Body of pancreas (tissue), 4 donors: ENCODE data around the gene KASH5.

Source experiments
- POLR2A ChIP-seq, 3 donors: fragments of 450-650 bp; IDR thresholded peaks; one replicate each; pipeline ENCODE4 v1.6.1; 2016; ENCODE audit warnings: antibody characterized with exemption in 3 of 3, mild to moderate bottlenecking in 2 of 3
- TF ChIP-seq, protein P1 (sequence below), 7 experiments: fragments of 450-650 bp in 4 of 7; fragments of 200-600 bp in 3 of 7; sonication (generic) in 3 of 7; IDR thresholded peaks; one replicate each; pipeline ENCODE4 v1.5.1; 2016 to 2019; ENCODE audit warnings: antibody characterized with exemption in 7 of 7

- no peak for TF ChIP-seq POLR2A (IDR thresholded peaks at IDR 0.05)
- TF ChIP-seq, protein P1, sequence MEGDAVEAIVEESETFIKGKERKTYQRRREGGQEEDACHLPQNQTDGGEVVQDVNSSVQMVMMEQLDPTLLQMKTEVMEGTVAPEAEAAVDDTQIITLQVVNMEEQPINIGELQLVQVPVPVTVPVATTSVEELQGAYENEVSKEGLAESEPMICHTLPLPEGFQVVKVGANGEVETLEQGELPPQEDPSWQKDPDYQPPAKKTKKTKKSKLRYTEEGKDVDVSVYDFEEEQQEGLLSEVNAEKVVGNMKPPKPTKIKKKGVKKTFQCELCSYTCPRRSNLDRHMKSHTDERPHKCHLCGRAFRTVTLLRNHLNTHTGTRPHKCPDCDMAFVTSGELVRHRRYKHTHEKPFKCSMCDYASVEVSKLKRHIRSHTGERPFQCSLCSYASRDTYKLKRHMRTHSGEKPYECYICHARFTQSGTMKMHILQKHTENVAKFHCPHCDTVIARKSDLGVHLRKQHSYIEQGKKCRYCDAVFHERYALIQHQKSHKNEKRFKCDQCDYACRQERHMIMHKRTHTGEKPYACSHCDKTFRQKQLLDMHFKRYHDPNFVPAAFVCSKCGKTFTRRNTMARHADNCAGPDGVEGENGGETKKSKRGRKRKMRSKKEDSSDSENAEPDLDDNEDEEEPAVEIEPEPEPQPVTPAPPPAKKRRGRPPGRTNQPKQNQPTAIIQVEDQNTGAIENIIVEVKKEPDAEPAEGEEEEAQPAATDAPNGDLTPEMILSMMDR (IDR thresholded peaks at IDR 0.05): no peak
Measured at GRCh38 chr19:49423071-49423984, 35.3 kb downstream of the KASH5 start, which contains the start of gene PTH2.
